IMR-90 (cell line): ENCODE results near the gene ANTXR2. TPM values are rescaled to one million over a fixed set of nuclear protein-coding genes. Genes with fewer than 3 reads are reported as not detected.

Experiments used
- ATAC-seq: fragments of 200-7000 bp; cut with Tn5 transposase; 2 replicates; pipeline ENCODE4 v1.9.1; 2020; ENCODE audit warnings: low read depth, mild to moderate bottlenecking, moderate library complexity
- BruUV-seq: library from RNA; stranded (reverse); fragments of 400-500 nt; replicated peaks from 2 replicates; lab custom pipeline; 2021; lab: Mats Ljungman, UMichigan
- CTCF ChIA-PET: fragments of 300-600 bp; formaldehyde crosslinking; extraction: SDS; loops from one replicate; lab custom pipeline; 2021; ENCODE audit warnings: antibody characterized with exemption; lab: Yijun Ruan, JAX
- POLR2A ChIA-PET: fragments of 300-600 bp; sonication (Branson Sonifier 250); formaldehyde crosslinking; loops from one replicate; lab custom pipeline; 2022; ENCODE audit warnings: antibody characterized with exemption; ENCODE audit not compliant: unreplicated experiment; lab: Charles Lee
- DNase-seq: peaks from one replicate; pipeline ENCODE4 v3.0.0; 2013
- H2AFZ ChIP-seq: replicated peaks from 2 replicates; pipeline ENCODE3; 2013; ENCODE audit warnings: low read length, mild to moderate bottlenecking; ENCODE audit not compliant: poor library complexity
- H2AK5ac ChIP-seq: 2 replicates; pipeline ENCODE4 v1.6.1; 2013; ENCODE audit warnings: low read depth, low read length, inconsistent platforms
- H2AK9ac ChIP-seq: replicated peaks from 2 replicates; pipeline ENCODE3; 2013; ENCODE audit warnings: mild to moderate bottlenecking, low read depth, low read length, moderate library complexity; ENCODE audit not compliant: poor library complexity
- H2BK120ac ChIP-seq: 2 replicates; pipeline ENCODE4 v1.6.1; 2013; ENCODE audit warnings: low read depth, low read length, inconsistent platforms
- H2BK15ac ChIP-seq: 3 replicates; pipeline ENCODE4 v1.6.1; 2013; ENCODE audit warnings: low read depth, low read length, inconsistent platforms
- H2BK20ac ChIP-seq: 2 replicates; pipeline ENCODE4 v1.6.1; 2013; ENCODE audit warnings: low read depth, mild to moderate bottlenecking, inconsistent platforms, low read length, moderate library complexity
- H2BK5ac ChIP-seq: 2 replicates; pipeline ENCODE4 v1.6.1; 2013; ENCODE audit warnings: mild to moderate bottlenecking, low read depth, low read length, inconsistent platforms; ENCODE audit not compliant: poor library complexity, severe bottlenecking
- H3K14ac ChIP-seq: replicated peaks from 2 replicates; pipeline ENCODE4 v1.6.1; 2013; ENCODE audit warnings: low read depth, low read length, inconsistent platforms
- H3K18ac ChIP-seq: 2 replicates; pipeline ENCODE4 v1.6.1; 2013; ENCODE audit warnings: low read depth, low read length, control low read depth
- H3K23ac ChIP-seq: 2 replicates; pipeline ENCODE4 v1.6.1; 2013; ENCODE audit warnings: low read depth, low read length, inconsistent platforms
- H3K27ac ChIP-seq: 2 replicates; pipeline ENCODE4 v1.5.1; 2013; ENCODE audit warnings: mild to moderate bottlenecking, control low read depth, low read length; ENCODE audit not compliant: insufficient read depth
- H3K27me3 ChIP-seq: 2 replicates; pipeline ENCODE4 v1.6.1; 2013; ENCODE audit warnings: low read length; ENCODE audit not compliant: control insufficient read depth, insufficient read depth
- H3K36me3 ChIP-seq: 2 replicates; pipeline ENCODE4 v1.6.1; 2013; ENCODE audit warnings: low read length, mixed read lengths; ENCODE audit not compliant: control insufficient read depth, insufficient read depth
- H3K4ac ChIP-seq: 2 replicates; pipeline ENCODE4 v1.6.1; 2013; ENCODE audit warnings: low read depth, low read length, inconsistent platforms
- H3K4me1 ChIP-seq: 2 replicates; pipeline ENCODE4 v1.6.1; 2013; ENCODE audit warnings: low read length, mixed read lengths; ENCODE audit not compliant: control insufficient read depth, insufficient read depth
- H3K4me2 ChIP-seq: 2 replicates; pipeline ENCODE4 v1.6.1; 2013; ENCODE audit warnings: low read depth, mild to moderate bottlenecking, control low read depth, low read length, moderate library complexity
- H3K4me3 ChIP-seq: 2 replicates; pipeline ENCODE4 v1.5.1; 2013; ENCODE audit warnings: low read depth, mild to moderate bottlenecking, control low read depth, low read length, moderate library complexity; ENCODE audit not compliant: insufficient read depth
- H3K56ac ChIP-seq: 2 replicates; pipeline ENCODE4 v1.6.1; 2013; ENCODE audit warnings: low read length, inconsistent platforms; ENCODE audit not compliant: insufficient read depth; ENCODE audit errors: extremely low read depth
- H3K79me1 ChIP-seq, 2 experiments: 2 replicates each; pipeline ENCODE4 v1.6.1; 2013; ENCODE audit warnings: low read length in 2 of 2, inconsistent platforms in 1 of 2, low read depth in 1 of 2
- H3K9ac ChIP-seq: 2 replicates; pipeline ENCODE4 v1.6.1; 2013; ENCODE audit warnings: low read depth, low read length, control low read depth
- H3K9me1 ChIP-seq: 2 replicates; pipeline ENCODE4 v1.6.1; 2013; ENCODE audit warnings: low read length, inconsistent platforms; ENCODE audit not compliant: insufficient read depth
- H3K9me3 ChIP-seq: 2 replicates; pipeline ENCODE4 v1.6.1; 2013; ENCODE audit warnings: low read length; ENCODE audit not compliant: control insufficient read depth, insufficient read depth
- H4K20me1 ChIP-seq: 2 replicates; pipeline ENCODE4 v1.6.1; 2013; ENCODE audit warnings: low read length, inconsistent platforms; ENCODE audit not compliant: insufficient read depth
- H4K5ac ChIP-seq: 2 replicates; pipeline ENCODE4 v1.6.1; 2013; ENCODE audit warnings: mild to moderate bottlenecking, low read depth, low read length, control low read depth
- H4K8ac ChIP-seq, 2 experiments: 2 replicates each; pipeline ENCODE4 v1.6.1; 2013; ENCODE audit warnings: low read depth in 2 of 2, low read length in 2 of 2, control low read depth in 1 of 2, inconsistent platforms in 1 of 2
- H4K91ac ChIP-seq: 2 replicates; pipeline ENCODE4 v1.6.1; 2013; ENCODE audit warnings: low read depth, low read length, inconsistent platforms; ENCODE audit not compliant: insufficient read depth
- BHLHE40 ChIP-seq: fragments of 150-350 bp; IDR thresholded peaks from 2 replicates; pipeline ENCODE4 v1.6.1; 2016; ENCODE audit warnings: mild to moderate bottlenecking, low read depth, low read length
- CEBPB ChIP-seq: IDR thresholded peaks from 2 replicates; pipeline ENCODE4 v1.6.1; 2012; ENCODE audit warnings: low read depth, low read length, improper control_type of control experiment
- CHD1 ChIP-seq: IDR thresholded peaks from 2 replicates; pipeline ENCODE4 v1.6.1; 2012; ENCODE audit warnings: low read depth, low read length, improper control_type of control experiment
- ELK1 ChIP-seq: fragments of 150-350 bp; IDR thresholded peaks from 2 replicates; pipeline ENCODE4 v1.6.1; 2016; ENCODE audit warnings: low read depth, mild to moderate bottlenecking, low read length, moderate library complexity, borderline replicate concordance
- FOS ChIP-seq: fragments of 150-350 bp; IDR thresholded peaks from 2 replicates; pipeline ENCODE4 v1.6.1; 2016; ENCODE audit warnings: low read depth, low read length
- MAFK ChIP-seq: IDR thresholded peaks from 2 replicates; pipeline ENCODE4 v1.6.1; 2012; ENCODE audit warnings: low read depth, low read length, improper control_type of control experiment
- MAZ ChIP-seq: IDR thresholded peaks from 2 replicates; pipeline ENCODE4 v1.6.1; 2012; ENCODE audit warnings: low read depth, mild to moderate bottlenecking, low read length, improper control_type of control experiment, moderate library complexity, borderline replicate concordance
- MXI1 ChIP-seq: IDR thresholded peaks from 2 replicates; pipeline ENCODE4 v1.6.1; 2012; ENCODE audit warnings: low read depth, mild to moderate bottlenecking, low read length, moderate library complexity, borderline replicate concordance
- NFE2L2 ChIP-seq: fragments of 150-350 bp; IDR thresholded peaks from 2 replicates; pipeline ENCODE4 v1.6.1; 2016; ENCODE audit warnings: low read depth, mild to moderate bottlenecking, low read length
- POLR2A ChIP-seq: IDR thresholded peaks from 2 replicates; pipeline ENCODE4 v1.6.1; 2012; ENCODE audit warnings: mild to moderate bottlenecking, low read depth, low read length
- RAD21 ChIP-seq: IDR thresholded peaks from 2 replicates; pipeline ENCODE4 v1.6.1; 2012; ENCODE audit warnings: low read length, improper control_type of control experiment
- RCOR1 ChIP-seq: IDR thresholded peaks from 2 replicates; pipeline ENCODE4 v1.6.1; 2012; ENCODE audit warnings: mild to moderate bottlenecking, low read length, improper control_type of control experiment; ENCODE audit not compliant: insufficient replicate concordance
- RFX5 ChIP-seq: IDR thresholded peaks from 2 replicates; pipeline ENCODE4 v1.8.0; 2012; ENCODE audit warnings: low read depth, mild to moderate bottlenecking, low read length, moderate library complexity
- USF2 ChIP-seq: fragments of 150-350 bp; IDR thresholded peaks from 2 replicates; pipeline ENCODE4 v1.6.1; 2017; ENCODE audit warnings: mild to moderate bottlenecking, antibody characterized with exemption, low read length, low read depth
- WGBS, 2 experiments: methylation state at CpG; one replicate each; pipeline versions ENCODE4 v1.1.5 to v1.1.7; 2013; ENCODE audit warnings: missing lambda C conversion rate in 2 of 2; ENCODE audit not compliant: insufficient read length in 1 of 2; ENCODE audit errors: extremely low coverage in 2 of 2; 5-methylcytosine and 5-hydroxymethylcytosine counted together
- dilution Hi-C: fragments of 300-500 bp; cut with HindIII; formaldehyde crosslinking; loops from one replicate; pipeline ENCODE4 v1.14.3; 2018; ENCODE audit warnings: low sequenced_read_pairs; ENCODE audit not compliant: unreplicated experiment
- in situ Hi-C: fragments of 300-500 bp; cut with MboI; formaldehyde crosslinking; loops from 3 replicates; pipeline ENCODE4 v1.14.3; 2019; ENCODE audit warnings: low sequenced_read_pairs, inconsistent platforms, mixed read lengths
- intact Hi-C: fragments of 100-400 bp; cut with micrococcal nuclease; formaldehyde crosslinking; loops from 2 replicates; pipeline ENCODE4 v1.10.0; 2022
- polyA plus RNA-seq, 3 experiments: library from polyadenylated mRNA; depleted of rRNA; stranded (reverse); fragments of >200 nt; gene quantifications; 2 replicates each; pipeline ENCODE4 v1.2.3, GENCODE V29; 2012; ENCODE audit warnings: low replicate concordance in 1 of 3
- total RNA-seq: library from RNA; depleted of rRNA; stranded (reverse); fragments of >200 nt; gene quantifications from 2 replicates; pipeline ENCODE4 v1.2.3, GENCODE V29; 2012

The ANTXR2 gene
- total and polyA plus RNA-seq, 2 of the 4 experiments (the other 2 are of a cell fraction) = 46.8 to 88.5 TPM

GRCh38 chr4:79864500-79865200, 208.4 kb downstream of the ANTXR2 start (continued):
- no peak for TF ChIP-seq CEBPB

- ChIA-PET CTCF (interaction anchor here (2.4 kb wide), 1 partner anchor 8 kb away, joined by 7 read pairs; no protein-coding TSS in a partner anchor), POLR2A (no interaction called here)
- dilution Hi-C loops = no loop called here
- Histone ChIP-seq H4K8ac (no peak overlapping the region), H3K27ac (no peak overlapping the region), H3K18ac (no peak overlapping the region), H2BK5ac (no peak overlapping the region), H2BK20ac (no peak overlapping the region), H3K4ac (no peak overlapping the region), H2AFZ (no peak overlapping the region), H3K9me1 (no peaks in the 10 kb centered on the region), H3K14ac (no peak overlapping the region), H4K20me1 (no peaks in the 10 kb centered on the region), H3K27me3 (no peaks in the 10 kb centered on the region), H2BK120ac (no peak overlapping the region), H3K9me3 (no peaks in the 10 kb centered on the region), H3K79me1 (no peaks in the 10 kb centered on the region), H4K5ac (no peak overlapping the region), H3K9ac (no peak overlapping the region), H4K91ac (no peak overlapping the region), H2BK15ac (no peak overlapping the region), H3K36me3 (no peaks in the 10 kb centered on the region), H2AK5ac (no peak overlapping the region), H3K23ac (no peak overlapping the region), H3K4me1 (peaks cover 4% of the 10 kb centered on the region), H3K4me2 (no peak overlapping the region), H3K4me3 (no peak overlapping the region), H3K56ac (no peak overlapping the region), H2AK9ac (no peak overlapping the region)
- intact Hi-C loops = no loop called here
- no peak for DNase-seq
- BruUV-seq = no TSS peak
- in situ Hi-C loops = no loop called here
- ATAC-seq = no peak
- no CpG with 5 or more reads among the region's 3 CpGs for WGBS, 2 experiments
- TF ChIP-seq NFE2L2 (no peak), RAD21 (no peak), BHLHE40 (no peak), ELK1 (no peak), RCOR1 (no peak), MAFK (no peak), FOS (no peak), MXI1 (no peak), USF2 (no peak), POLR2A (no peak), CEBPB (no peak), MAZ (no peak), RFX5 (no peak), CHD1 (no peak)
Measured at GRCh38 chr4:79863333-79863732, 209.7 kb downstream of the ANTXR2 start.
